Measurements from ENCODE around the gene FAM222B. TPM values are rescaled to one million over a fixed set of nuclear protein-coding genes. Genes with fewer than 3 reads are reported as not detected.
A peak's percentile ranks its signal among the peaks of the same experiment; 100 is the strongest.

Gene FAM222B
- total and polyA plus RNA-seq, 12 donors, result 4.9 to 18.3 (median 13.4) TPM

GRCh38 chr17:28744104-28744971 lies 98.3 kb downstream of the FAM222B start:
- Histone ChIP-seq H3K4me3 (peak overlapping the region in 3 of 4 donors; percentile 10 to 93 (median 38)), H3K4me1 (replicated peaks in 1 of 2) (peaks cover 47 to 52% of the 10 kb centered on the region in 2 donors), H3K36me3 (replicated peaks in 1 of 2) (peaks cover 0 to 21% of the 10 kb centered on the region in 2 donors), H3K27ac (peak overlapping the region; percentile 12 to 98 (median 87)), H3K9me3 (replicated peaks in 1 of 3) (no peaks in the 10 kb centered on the region), H3K27me3 (no peaks in the 10 kb centered on the region)
- intact Hi-C loops (cut with DNase I), result no loop called here
- TF ChIP-seq POLR2A (IDR thresholded peaks at IDR 0.05) (no peak), CTCF (IDR thresholded peaks at IDR 0.05) (no peak)
- WGBS, 4 donors, result 0 to 4% (median 2%) methylated on average over 18 to 61 of the region's 61 CpGs
- peak in 6 of 7 donors; percentile 44 to 74 (median 48) for DNase-seq

- H3K27me3 ChIP-seq, result no peaks in the 10 kb centered on the region
- peaks cover 47 to 49% of the 10 kb centered on the region in 2 donors for H3K4me1 ChIP-seq (replicated peaks in 1 of 2)
- peak within 1 kb of the TSS; percentile 12 to 98 (median 87) for H3K27ac ChIP-seq
- peaks cover 0 to 13% of the 10 kb centered on the region in 2 donors for H3K36me3 ChIP-seq (replicated peaks in 1 of 2)
- DNase-seq, result peak; percentile 67 to 81 (median 77)
- peak within 1 kb of the TSS; percentile 10 to 93 (median 40) for H3K4me3 ChIP-seq
- 1 to 7% (median 1%) methylated on average over 19 to 67 of the region's 70 CpGs for WGBS, 4 donors
- no peaks in the 10 kb centered on the region for H3K9me3 ChIP-seq (replicated peaks in 1 of 3)
- intact Hi-C loops (cut with DNase I), result no loop called here
- TF ChIP-seq CTCF (IDR thresholded peaks at IDR 0.05), result peak in 3 of 6 experiments; percentile 15 to 54 (median 44)
- peak; percentile 91 to 96 for TF ChIP-seq POLR2A (IDR thresholded peaks at IDR 0.05)
Measured at GRCh38 chr17:28743243-28744103, 99.1 kb downstream of the FAM222B start, which contains the start of gene TRAF4. Gene TRAF4, plus strand, starts transcription at chr17:28744011. Its CDS starts 102 bp downstream, at chr17:28744113.

GRCh38 chr17:28741358-28742349 lies 100.9 kb downstream of the FAM222B start:
- no peak for TF ChIP-seq CTCF (IDR thresholded peaks at IDR 0.05)
- TF ChIP-seq POLR2A (IDR thresholded peaks at IDR 0.05), result no peak
- Histone ChIP-seq H3K27ac (no peak overlapping the region), H3K4me3 (no peak overlapping the region), H3K9me3 (replicated peaks in 1 of 3) (no peaks in the 10 kb centered on the region), H3K4me1 (replicated peaks in 1 of 2) (peaks cover 33 to 36% of the 10 kb centered on the region in 2 donors), H3K36me3 (replicated peaks in 1 of 2) (no peaks in the 10 kb centered on the region), H3K27me3 (no peaks in the 10 kb centered on the region)
- no peak for DNase-seq
- 71 to 80% (median 75%) methylated on average over 16 to 19 of the region's 19 CpGs for whole genome bisulfite sequencing, 4 donors
- intact Hi-C loops (cut with DNase I), result no loop called here
